SKM-1 (cell line): ENCODE measurements around the gene ATG4D.
A peak's percentile ranks its signal among the peaks of the same experiment; 100 is the strongest.
"Not testable (repeated sequence)": the region's sequence is repeated elsewhere in the genome, so short reads cannot be mapped to it uniquely, and the experiment has no call there.

ENCODE experiments used
- DNase-seq: peaks from one replicate; lab custom pipeline; 2025; ENCODE audit not compliant: unreplicated experiment; lab: John Stamatoyannopoulos, UW

ATG4D gene

GRCh38 chr19:10551006-10551405 is 7.3 kb downstream of the ATG4D start:
- DNase-seq: not testable (repeated sequence)

DNA sequence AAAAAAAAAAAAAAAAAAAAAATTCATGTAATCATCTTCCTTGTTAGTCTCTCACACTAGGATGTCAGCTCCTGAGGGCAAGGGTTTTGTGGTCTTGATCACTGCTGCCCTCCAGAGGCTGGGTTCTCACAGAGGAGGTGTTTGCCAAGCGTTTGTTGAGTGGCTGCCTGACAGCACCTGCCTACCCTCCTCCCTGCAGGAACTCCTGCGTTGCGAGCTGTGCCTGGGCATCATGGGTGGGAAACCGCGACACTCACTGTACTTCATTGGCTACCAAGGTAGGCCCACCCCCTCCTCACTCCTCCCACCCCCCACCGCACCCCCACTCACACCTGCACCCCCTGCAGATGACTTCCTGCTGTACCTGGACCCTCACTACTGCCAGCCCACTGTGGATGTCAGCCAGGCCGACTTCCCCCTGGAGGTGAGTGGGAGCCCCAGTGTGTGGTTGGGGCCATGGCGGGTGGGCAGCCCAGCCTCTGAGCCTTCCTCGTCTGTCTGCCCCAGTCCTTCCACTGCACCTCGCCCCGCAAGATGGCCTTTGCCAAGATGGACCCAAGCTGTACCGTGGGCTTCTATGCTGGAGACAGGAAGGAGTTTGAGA is 8.1 kb downstream of the ATG4D start:
- DNase-seq: no peak

GRCh38 chr19:10552510-10553053 is 8.9 kb downstream of the ATG4D start:
- DNase-seq: no peak

GRCh38 chr19:10553087-10553667 is 9.5 kb downstream of the ATG4D start:
- no peak for DNase-seq

DNA sequence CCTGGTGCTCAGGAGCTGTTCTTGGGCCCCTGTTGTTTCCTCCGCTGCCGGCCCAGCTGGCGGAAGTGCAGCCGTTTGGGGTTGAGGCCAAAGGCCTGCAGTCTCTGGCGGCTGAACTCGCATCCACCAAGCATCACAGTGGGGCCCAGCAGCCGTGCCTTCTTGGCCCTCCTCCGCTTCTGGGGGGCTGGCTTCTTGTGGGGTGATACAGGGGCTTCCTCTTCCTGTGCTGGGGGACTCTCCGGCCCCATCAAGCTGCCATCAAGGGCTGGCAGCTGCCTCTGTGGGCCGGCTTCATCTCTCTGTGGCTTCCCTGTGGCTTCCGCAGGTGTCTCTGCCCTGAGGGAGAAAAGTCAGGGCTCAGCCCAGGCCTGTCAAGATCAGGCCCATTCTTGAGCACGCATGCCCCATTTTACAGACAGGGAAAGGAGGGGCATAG is 10.3 kb downstream of the ATG4D start:
- DNase-seq: no peak

DNA sequence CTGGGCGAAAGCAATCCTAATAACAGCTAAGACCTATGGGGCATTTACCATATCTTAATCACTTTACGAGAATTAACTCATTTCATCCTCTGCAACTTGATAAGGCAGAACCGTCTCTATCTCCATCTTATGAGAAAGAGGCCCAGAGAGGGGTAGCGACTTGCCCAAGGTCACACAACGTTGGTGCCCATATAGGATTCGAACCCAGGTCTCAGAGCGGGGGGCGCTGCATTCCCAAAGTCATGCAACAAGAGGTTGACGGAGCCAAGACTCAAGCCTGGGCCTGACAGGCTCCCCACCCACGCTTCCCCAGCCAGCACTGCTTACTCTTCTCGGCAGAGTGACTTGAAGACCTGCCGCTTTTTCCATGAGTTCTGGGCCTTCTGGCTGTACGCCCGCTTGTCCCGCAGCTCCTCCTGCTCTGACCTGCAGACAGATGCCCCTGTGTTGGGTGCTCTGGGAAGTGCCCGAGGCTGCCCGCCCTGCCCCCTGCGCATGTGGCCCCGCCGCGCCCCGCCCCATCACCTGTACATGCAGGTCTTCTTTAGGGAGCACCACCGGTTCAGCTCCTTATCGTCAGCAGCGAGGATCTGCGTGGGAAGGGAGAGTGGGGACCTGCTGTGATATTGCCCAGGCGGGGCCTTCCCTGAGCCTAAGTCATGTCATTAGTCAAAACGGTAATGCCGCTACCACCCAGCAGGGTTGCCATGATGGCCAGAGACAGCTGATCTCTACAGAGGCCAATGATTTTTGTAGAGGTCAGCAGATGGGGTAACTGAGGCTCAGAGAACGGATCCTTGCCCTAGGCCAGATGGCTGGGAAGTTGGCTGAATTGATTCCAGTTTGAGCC is 11.3 kb downstream of the ATG4D start:
- DNase-seq: no peak

- DNase-seq: no peak
Measured at GRCh38 chr19:10555610-10555973, 11.9 kb downstream of the ATG4D start.

- no peak for DNase-seq
Measured at GRCh38 chr19:10557603-10558197, 14.0 kb downstream of the ATG4D start.

DNA sequence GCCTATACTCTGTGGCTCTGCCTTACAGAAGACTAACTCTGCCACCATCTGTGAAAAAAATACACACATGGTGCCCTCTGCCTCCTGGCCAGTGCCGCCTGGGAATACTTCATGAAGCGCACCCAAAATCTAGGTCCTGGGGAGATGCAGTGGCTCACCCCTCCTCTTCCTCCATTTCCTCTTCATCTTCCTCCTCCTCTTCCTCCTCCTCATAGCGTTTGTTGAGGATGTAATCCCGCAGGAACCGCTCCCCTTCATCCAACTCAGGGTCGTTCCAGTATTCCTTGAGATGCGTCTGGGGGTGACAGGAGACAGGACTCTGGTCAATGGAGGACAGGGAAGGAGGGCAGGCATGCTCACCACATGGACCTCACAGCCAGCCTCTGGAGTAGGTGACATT is 16.4 kb downstream of the ATG4D start:
- no peak for DNase-seq

DNA sequence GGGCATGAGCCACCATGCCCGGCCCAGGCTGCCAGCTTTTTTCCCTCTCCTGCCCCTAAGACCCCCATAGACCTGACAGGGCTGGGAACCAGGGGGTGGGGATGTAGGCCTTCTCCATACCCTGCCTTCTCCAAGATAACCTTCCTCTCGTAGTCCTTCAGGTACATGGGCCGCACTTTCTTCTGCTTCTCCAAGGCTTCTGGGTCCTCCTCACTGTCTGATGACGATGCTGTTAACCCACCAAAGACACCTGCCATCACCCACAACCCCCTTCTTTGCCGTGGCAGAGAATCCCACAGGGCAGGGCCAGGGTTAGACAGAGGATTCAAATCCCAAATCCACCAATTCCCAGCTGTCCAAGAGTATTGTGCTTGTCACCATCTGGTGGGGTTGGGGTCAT is 18.9 kb downstream of the ATG4D start:
- DNase-seq: no peak

- no peak for DNase-seq
Measured at GRCh38 chr19:10565028-10565566, 21.4 kb downstream of the ATG4D start.

DNA sequence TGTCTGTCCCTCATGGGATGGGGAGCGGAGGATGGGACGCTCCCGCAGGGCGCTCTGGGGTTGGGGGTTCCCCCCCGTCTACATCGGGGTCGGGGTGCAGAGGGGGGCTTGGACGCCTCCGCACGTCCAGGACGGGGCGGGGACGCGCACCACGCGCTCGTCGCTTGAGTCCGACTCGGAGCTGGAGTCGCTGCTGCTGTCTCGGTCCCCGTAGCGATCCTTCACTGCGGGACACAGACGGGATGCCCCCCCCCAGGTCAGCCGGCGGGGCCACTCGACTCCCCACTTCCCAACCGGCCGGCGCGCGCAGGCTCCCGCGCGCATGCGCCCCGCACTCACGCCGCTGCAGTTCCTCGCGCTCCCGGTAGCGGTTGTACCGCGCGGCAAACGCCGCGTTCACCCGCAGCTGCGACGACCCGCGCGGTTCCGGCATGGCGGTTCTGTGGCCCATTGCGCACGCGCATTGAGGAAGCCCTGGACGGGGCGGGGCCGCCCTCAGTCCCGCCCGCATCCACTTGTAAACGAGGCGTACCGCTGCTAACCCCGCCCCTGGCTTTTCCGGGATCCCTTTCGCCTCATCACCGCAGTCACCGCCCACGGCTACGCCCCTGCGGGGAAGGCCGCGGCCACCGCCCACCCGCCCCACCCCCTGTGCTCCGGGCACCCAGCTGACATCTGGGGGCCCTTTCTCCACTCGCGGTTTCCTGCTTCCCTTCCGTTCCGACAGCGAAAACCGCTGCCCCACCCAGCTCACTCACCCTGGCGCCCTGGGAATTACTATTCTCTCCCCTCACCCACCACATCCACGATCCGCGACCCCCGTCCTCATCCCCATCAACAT is 22.1 kb downstream of the ATG4D start, which contains the start of gene KRI1:
KRI1 (minus strand) TSS at position 444 of the 841 bp plus-strand sequence; CDS start at position 433, 11 bp downstream.
- DNase-seq: peak; percentile 97

GRCh38 chr19:10566408-10566657 is 22.6 kb downstream of the ATG4D start:
- no peak for DNase-seq

- DNase-seq: peak; percentile 47
Measured at GRCh38 chr19:10566658-10567410, 23.1 kb downstream of the ATG4D start.

DNA sequence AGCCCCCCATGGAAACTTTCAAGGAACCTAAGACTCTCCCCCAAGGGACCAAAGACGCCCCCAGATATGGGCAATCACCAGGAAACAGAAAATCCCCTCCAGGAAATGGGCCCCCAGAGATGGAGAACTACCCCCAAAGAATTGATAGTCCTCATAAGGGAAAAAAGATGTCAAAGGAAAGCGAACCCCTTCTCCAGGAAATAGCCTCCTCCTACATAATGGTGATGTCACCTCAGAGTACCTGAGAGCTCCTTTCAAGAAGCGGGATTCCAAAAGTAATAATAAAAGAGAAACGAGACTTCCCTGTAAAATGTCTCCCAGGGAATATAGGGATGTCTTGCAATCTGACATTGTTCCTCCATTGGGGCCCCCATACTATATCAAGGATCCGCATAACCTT is 24.0 kb downstream of the ATG4D start:
- no peak for DNase-seq

- DNase-seq: no peak
Measured at GRCh38 chr19:10568062-10568825, 24.5 kb downstream of the ATG4D start.

DNA sequence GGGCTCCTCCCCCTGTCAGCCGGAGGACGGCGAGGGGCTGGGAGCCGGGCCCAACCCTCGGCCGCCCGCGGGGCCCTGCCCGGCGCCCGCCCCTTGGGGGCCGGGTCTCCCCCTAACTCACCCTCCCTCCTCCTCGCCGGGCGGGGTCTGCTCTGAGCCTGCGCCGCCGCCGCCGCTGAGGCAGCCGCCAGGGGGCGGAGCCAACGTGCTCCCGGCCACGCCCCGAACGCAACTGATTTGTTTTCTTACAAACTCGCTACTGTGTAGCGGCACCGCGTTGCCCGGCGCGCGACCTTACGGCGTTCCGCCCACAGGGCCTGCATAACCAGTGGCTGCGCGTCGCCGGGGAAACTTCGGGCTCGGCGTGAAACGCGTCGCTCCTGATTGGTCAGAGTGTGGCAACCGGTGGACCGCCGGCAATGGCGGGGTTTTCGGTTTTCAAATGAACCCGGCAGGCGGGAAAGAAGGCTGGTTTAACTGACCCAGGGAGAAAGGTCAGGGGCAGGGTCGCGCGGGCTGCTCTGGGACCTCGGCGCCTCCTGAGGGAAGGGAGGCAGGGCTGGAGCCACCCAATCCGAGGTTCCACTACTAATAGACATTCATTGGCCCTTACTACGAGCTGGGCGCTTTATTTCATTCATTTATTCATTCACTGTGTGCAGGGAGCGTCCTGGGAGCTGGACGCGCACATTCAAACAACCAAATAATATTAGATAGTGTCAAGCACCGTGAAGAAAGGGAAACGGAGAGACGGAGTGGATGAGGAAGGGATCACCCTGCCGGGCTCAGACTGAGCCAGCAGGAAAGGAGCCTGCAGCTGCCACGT is 25.3 kb downstream of the ATG4D start, which contains the start of gene CDKN2D:
CDKN2D (minus strand) TSS at position 154 of the 826 bp plus-strand sequence. CDS start 326 bp downstream, outside the sequence.
- peak; percentile 92 for DNase-seq

DNA sequence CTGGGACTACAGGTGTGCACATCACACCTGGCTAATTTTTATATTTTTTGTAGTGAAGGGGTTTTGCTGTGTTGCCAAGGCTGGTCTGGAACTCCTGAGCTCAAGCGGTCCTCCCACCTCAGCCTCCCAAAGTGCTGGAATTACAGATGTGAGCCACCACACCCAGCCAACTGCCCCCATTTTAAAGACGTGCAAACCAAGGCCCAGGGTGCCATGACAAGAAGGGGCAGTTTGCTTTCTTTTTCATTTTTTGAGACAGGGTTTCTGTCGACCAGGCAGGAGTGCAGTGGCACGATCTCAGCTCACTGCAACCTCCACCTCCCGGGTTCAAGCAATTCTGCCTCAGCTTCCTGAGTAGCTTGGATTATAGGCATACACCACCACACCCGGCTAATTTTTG is 30.1 kb downstream of the ATG4D start:
- not testable (repeated sequence) for DNase-seq
